ENCODE results near the gene TGFBR3.
"Not testable (repeated sequence)": the region's sequence is repeated elsewhere in the genome, so short reads cannot be mapped to it uniquely, and the experiment has no call there.

The TGFBR3 gene

GRCh38 chr1:91669584-91670350 lies 216.2 kb downstream of the TGFBR3 start:
- DNase-seq (ENCODE audit: extremely low read depth, low read depth), result no peak
- TF ChIP-seq CTCF (IDR thresholded peaks at IDR 0.05; ENCODE audit: low read depth, low read length), result no peak

- not testable (repeated sequence) for DNase-seq (ENCODE audit: extremely low read depth, low read depth)
Observed at GRCh38 chr1:91666651-91667050, 219.3 kb downstream of the TGFBR3 start.

- DNase-seq (ENCODE audit: extremely low read depth, low read depth), result no peak
- TF ChIP-seq CTCF (IDR thresholded peaks at IDR 0.05; ENCODE audit: low read depth, low read length), result no peak
Observed at GRCh38 chr1:91661121-91661520, 224.8 kb downstream of the TGFBR3 start.

GRCh38 chr1:91660708-91661107 lies 225.2 kb downstream of the TGFBR3 start:
- DNase-seq (ENCODE audit: extremely low read depth, low read depth), result no peak
- TF ChIP-seq CTCF (IDR thresholded peaks at IDR 0.05; ENCODE audit: low read depth, low read length), result no peak

GRCh38 chr1:91655912-91656449 lies 230.0 kb downstream of the TGFBR3 start:
- DNase-seq (ENCODE audit: extremely low read depth, low read depth), result no peak
- TF ChIP-seq CTCF (IDR thresholded peaks at IDR 0.05; ENCODE audit: low read depth, low read length), result no peak

GRCh38 chr1:91653183-91653582 lies 232.8 kb downstream of the TGFBR3 start:
- no peak for TF ChIP-seq CTCF (IDR thresholded peaks at IDR 0.05; ENCODE audit: low read depth, low read length)

GRCh38 chr1:91651661-91652071 lies 234.3 kb downstream of the TGFBR3 start:
- TF ChIP-seq CTCF (IDR thresholded peaks at IDR 0.05; ENCODE audit: low read depth, low read length), result no peak
- DNase-seq (ENCODE audit: extremely low read depth, low read depth), result no peak

More at GRCh38 chr1:91653183-91653582, 232.8 kb downstream of the TGFBR3 start:
- DNase-seq (ENCODE audit: extremely low read depth, low read depth), result no peak

- TF ChIP-seq CTCF (IDR thresholded peaks at IDR 0.05; ENCODE audit: low read depth, low read length), result no peak
- no peak for DNase-seq (ENCODE audit: extremely low read depth, low read depth)
Observed at GRCh38 chr1:91651243-91651642, 234.7 kb downstream of the TGFBR3 start.
